GM21381 (cell line): ENCODE measurements around the gene HSD17B2.

Experiments used
- ATAC-seq: cut with Tn5 transposase; IDR thresholded peaks from one replicate; pipeline ENCODE4 v1.9.1; 2021; ENCODE audit warnings: mild to moderate bottlenecking, moderate library complexity; ENCODE audit not compliant: unreplicated experiment

HSD17B2 gene

GRCh38 chr16:82047374-82047773 lies 12.3 kb downstream of the HSD17B2 start:
- ATAC-seq, result no peak

GRCh38 chr16:82047787-82048186 lies 12.7 kb downstream of the HSD17B2 start:
- no peak for ATAC-seq

GRCh38 chr16:82049484-82049883 lies 14.4 kb downstream of the HSD17B2 start:
- no peak for ATAC-seq

DNA sequence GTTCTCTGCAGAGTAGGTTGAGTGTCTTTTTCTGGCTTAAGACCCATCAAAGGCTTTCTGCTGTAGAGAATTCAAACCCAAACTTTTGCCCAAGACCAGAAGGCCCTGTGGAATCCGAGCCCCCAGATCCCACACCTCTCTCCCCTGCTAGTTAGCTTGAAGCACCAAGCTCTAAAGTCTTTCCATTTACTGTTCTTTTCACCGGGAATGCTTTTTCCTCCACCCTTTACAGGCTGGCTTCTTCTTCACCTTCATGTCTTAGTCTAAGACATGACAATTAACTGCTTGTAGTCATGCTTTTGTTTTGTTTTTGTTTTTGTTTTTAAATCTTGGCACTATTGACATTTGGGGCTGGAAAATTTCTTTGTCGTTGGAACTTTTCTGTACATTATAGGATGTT lies 15.5 kb downstream of the HSD17B2 start:
- no peak for ATAC-seq

- ATAC-seq, result no peak
Observed at GRCh38 chr16:82050909-82051357, 15.9 kb downstream of the HSD17B2 start.

DNA sequence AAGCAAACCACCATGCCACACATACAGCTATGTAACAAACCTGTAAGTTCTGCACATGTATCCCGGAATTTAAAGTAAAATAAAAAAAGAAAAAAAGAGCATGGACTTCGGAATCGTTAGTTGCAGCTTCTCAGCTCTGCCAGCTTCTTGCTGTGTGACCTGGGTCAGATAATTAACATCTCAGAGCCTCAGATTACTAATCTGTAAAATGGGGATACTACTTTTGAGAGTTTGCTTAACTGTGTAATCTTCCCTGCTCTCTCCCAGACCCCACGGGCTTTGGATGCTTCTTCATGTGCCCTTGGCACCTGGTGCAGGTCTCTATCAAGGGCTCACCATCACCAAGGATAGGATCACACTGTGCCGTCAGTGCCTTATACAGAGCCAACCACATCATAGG lies 16.6 kb downstream of the HSD17B2 start:
- no peak for ATAC-seq

DNA sequence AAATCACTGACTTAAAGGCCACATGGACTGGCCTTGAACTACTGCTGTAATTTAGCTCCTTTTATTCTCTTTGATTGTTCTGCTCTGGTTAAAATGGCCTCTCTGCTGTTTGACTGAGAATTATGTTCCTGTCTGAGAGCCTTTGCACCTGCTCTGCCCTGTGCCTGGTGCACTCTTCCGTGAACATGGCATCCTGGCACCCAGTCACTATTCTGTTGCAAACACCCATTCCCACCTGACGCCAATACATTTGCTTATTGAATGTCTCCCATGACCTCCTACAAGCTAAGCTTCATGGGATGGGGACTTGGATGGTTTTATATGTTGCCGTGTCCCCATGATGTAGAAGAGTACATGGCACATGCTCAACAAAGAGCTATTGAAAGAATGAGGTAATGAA lies 20.1 kb downstream of the HSD17B2 start:
- ATAC-seq, result no peak

DNA sequence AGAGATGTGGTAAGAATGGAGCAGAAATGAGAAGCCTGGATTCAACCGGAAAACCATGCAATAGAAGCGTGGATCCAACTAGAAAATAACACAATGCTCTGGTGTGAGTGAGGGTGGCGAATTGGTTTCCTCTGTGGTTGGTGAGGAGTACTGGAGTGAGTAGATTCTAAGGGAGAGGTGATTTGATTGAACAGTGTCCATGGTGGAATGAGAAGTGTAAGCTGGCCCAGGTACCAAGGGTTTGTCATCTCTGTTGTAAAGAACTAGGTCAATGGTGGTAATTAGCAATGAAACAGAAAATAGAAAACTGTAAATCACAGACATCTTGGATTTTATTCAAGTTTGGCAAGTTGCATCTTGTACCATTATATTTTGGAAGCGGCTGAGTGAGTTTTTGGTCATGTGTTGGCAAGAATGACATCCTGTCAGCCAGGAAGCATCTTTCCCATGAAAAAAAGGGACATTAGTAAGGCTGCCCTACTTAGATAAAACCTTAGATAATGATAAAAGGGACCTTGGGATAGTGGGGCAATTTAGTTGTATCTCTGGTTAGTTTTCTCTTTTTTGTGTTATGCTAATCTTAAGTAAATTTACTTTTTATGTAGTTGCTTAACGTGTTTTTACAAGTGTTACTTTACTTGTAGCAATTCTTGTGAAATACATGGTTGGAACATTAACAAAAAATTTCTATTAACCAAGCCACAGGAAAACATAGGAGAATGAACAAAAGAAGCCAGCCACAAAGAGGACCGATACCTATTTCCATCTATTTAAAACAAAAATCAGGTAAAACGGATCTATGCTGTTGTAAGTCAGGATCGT lies 20.9 kb downstream of the HSD17B2 start:
- no peak for ATAC-seq

- ATAC-seq, result no peak
Observed at GRCh38 chr16:82056550-82056896, 21.5 kb downstream of the HSD17B2 start.

GRCh38 chr16:82059161-82059982 lies 24.3 kb downstream of the HSD17B2 start:
- ATAC-seq, result no peak

GRCh38 chr16:82059983-82060421 lies 24.9 kb downstream of the HSD17B2 start:
- no peak for ATAC-seq

GRCh38 chr16:82061861-82062525 lies 26.9 kb downstream of the HSD17B2 start:
- ATAC-seq, result no peak

DNA sequence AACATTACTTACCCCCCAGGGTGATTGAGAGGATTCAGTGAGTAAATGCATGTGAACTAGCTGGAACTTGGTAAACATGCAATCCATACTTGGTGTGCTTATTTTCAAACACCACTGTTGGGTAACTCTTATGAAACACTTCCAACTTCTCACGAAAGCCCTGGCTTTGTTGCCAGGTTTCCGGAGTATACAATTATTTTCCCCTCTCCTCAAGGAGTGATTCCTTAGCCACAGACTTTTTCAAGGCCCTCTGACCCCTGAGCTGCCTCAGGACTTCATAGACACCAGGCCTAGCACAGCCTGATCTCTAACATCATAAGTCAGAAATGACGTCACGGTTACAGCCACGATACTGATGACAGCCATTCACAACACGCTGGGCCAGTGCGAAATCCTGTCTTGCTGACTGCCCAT lies 27.6 kb downstream of the HSD17B2 start:
- ATAC-seq, result no peak

- ATAC-seq, result no peak
Observed at GRCh38 chr16:82063456-82064082, 28.5 kb downstream of the HSD17B2 start.

GRCh38 chr16:82067042-82067803 lies 32.2 kb downstream of the HSD17B2 start:
- no peak for ATAC-seq

DNA sequence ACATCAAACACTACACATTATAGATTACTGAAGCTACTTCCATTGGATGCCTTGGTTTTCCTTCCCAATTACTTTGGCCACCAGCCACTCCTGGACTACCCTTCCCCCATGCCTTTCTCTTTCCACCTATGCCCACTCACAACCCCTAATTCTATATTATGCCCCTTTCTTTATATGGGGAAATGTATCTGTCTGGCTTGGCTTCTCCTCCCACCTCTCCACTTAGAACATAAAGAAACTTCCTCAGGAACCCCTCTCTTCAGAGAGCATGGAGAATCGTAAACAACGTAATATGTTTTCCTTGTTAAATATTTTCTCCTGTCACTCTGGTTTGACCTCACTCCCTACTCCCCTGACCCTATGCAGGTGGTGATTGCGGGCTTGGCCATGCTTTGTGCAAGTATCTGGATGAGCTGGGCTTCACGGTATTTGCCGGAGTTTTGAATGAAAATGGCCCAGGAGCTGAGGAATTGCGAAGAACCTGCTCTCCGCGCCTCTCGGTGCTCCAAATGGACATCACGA lies 32.8 kb downstream of the HSD17B2 start:
- ATAC-seq, result no peak

DNA sequence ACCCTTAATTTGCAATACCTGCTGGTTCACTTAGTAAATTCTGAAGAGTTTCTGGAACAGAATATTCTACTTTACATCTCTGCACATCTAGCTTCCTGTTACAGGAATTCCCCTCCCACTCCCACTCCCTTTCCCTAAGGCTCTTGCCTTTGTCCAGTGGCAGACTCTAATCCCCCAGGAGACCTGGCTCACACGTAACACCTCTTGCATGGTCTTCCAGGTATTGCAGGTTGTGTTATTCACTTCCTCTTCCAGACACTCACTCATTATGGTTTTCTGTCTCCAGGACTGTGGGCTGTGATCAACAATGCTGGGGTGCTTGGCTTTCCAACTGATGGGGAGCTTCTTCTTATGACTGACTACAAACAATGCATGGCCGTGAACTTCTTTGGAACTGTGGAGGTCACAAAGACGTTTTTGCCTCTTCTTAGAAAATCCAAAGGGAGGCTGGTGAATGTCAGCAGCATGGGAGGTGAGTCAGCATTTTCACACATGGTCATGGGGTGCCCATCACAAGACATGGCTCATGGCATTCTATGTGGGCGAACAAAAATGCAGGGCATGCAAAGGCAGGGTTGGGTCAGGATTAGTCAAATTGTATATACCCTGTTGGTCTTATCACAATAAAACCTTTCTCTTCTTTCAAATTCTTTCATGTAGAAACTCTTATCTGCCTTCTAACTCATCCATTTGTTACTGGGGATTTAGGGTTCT lies 35.8 kb downstream of the HSD17B2 start:
- ATAC-seq, result no peak

DNA sequence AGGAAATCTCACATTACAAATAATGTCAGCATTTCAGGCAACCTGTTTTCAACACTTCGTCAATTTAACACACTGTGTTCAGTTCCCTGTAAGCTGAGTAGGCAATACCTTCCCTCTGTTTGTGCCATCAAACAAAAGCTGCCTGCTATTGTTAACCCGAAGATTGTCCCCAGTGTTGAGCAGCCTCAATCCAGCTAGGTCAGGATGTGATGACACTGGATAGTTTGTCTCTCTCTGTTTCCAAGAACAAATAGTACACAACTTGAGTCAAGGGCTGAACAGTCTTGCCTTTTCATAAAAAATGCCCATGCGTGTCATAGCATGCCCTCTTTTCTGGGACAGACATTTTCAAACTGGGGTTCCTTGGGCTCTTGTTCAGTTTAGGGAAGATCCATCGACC lies 36.4 kb downstream of the HSD17B2 start:
- no peak for ATAC-seq

GRCh38 chr16:82072313-82072712 lies 37.3 kb downstream of the HSD17B2 start:
- ATAC-seq, result no peak
